H4 (cell line): ENCODE data around the gene KLHDC7B. TPM values are rescaled to one million over a fixed set of nuclear protein-coding genes. Genes with fewer than 3 reads are reported as not detected.

ENCODE experiments used
- DNase-seq: peaks from one replicate; pipeline ENCODE4 v3.0.0-alpha.2; 2015; ENCODE audit warnings: low spot score
- total RNA-seq: library from RNA; depleted of rRNA; stranded (reverse); fragments of >200 nt; shearing (Covaris generic); gene quantifications from 2 replicates; pipeline ENCODE4 v1.2.3, GENCODE V29; 2014; rRNA removed

The KLHDC7B gene
- 0.18 and 0.48 TPM in 2 replicates for total RNA-seq

- DNase-seq: no peak
Measured at GRCh38 chr22:50545522-50546325, at the start of gene KLHDC7B. TSS of gene KLHDC7B (plus strand) at chr22:50545899. CDS start at chr22:50546244, 345 bp downstream.

GRCh38 chr22:50497093-50497492, 48.6 kb upstream of the KLHDC7B start:
- DNase-seq: no peak

GRCh38 chr22:50498322-50498890, 47.3 kb upstream of the KLHDC7B start:
- DNase-seq: peak; percentile 53

- DNase-seq: no peak
Measured at GRCh38 chr22:50500452-50500851, 45.2 kb upstream of the KLHDC7B start.

- DNase-seq: no peak
Measured at GRCh38 chr22:50502096-50502495, 43.6 kb upstream of the KLHDC7B start.

- no peak for DNase-seq
Measured at GRCh38 chr22:50502628-50503474, 42.8 kb upstream of the KLHDC7B start.

GRCh38 chr22:50503475-50504145, 42.1 kb upstream of the KLHDC7B start:
- DNase-seq: no peak

- no peak for DNase-seq
Measured at GRCh38 chr22:50504369-50505211, 41.1 kb upstream of the KLHDC7B start.

- no peak for DNase-seq
Measured at GRCh38 chr22:50505276-50505775, 40.4 kb upstream of the KLHDC7B start.

- no peak for DNase-seq
Measured at GRCh38 chr22:50505776-50506610, 39.7 kb upstream of the KLHDC7B start.

GRCh38 chr22:50506611-50507420, 38.9 kb upstream of the KLHDC7B start:
- no peak for DNase-seq

- peak; percentile 39 for DNase-seq
Measured at GRCh38 chr22:50507421-50507990, 38.2 kb upstream of the KLHDC7B start, which contains the start of gene LMF2. TSS of gene LMF2 (minus strand) at chr22:50507702. CDS start at chr22:50507675, 27 bp downstream.

GRCh38 chr22:50507991-50508884, 37.5 kb upstream of the KLHDC7B start, which contains the start of gene NCAPH2:
TSS of gene NCAPH2 (plus strand) at chr22:50508224. CDS start at chr22:50508338, 114 bp downstream.
- DNase-seq: peak; percentile 90

- DNase-seq: no peak
Measured at GRCh38 chr22:50508897-50509296, 36.8 kb upstream of the KLHDC7B start.

GRCh38 chr22:50513175-50513574, 32.5 kb upstream of the KLHDC7B start:
- no peak for DNase-seq

GRCh38 chr22:50516068-50516467, 29.6 kb upstream of the KLHDC7B start:
- no peak for DNase-seq

GRCh38 chr22:50516891-50517290, 28.8 kb upstream of the KLHDC7B start:
- no peak for DNase-seq
